HCT116 (cell line): ENCODE measurements around the gene DCDC2C. TPM values are rescaled to one million over a fixed set of nuclear protein-coding genes. Genes with fewer than 3 reads are reported as not detected.

ENCODE experiments used
- ATAC-seq: fragments of 200-7000 bp; cut with Tn5 transposase; 2 replicates; pipeline ENCODE4 v1.9.1; 2020; ENCODE audit warnings: mild to moderate bottlenecking, moderate library complexity
- BruUV-seq: library from RNA; stranded (reverse); fragments of 400-500 nt; replicated peaks from 2 replicates; lab custom pipeline; 2021; lab: Mats Ljungman, UMichigan
- CTCF ChIA-PET: fragments of 300-600 bp; sonication (Branson Sonifier 250); formaldehyde crosslinking; loops from one replicate; lab custom pipeline; 2021; ENCODE audit warnings: antibody characterized with exemption; lab: Charles Lee
- POLR2A ChIA-PET: fragments of 300-600, 350-600 bp; sonication (Branson Sonifier 250); formaldehyde crosslinking; loops from one replicate; lab custom pipeline; 2021; ENCODE audit warnings: antibody characterized with exemption; lab: Charles Lee
- RAD21 ChIA-PET, 2 experiments: fragments of 300-600 bp; sonication (Branson Sonifier 250); formaldehyde crosslinking; loops; one replicate each; lab custom pipeline; 2023; ENCODE audit warnings: low total read pairs in 2 of 2; ENCODE audit not compliant: uncharacterized antibody in 2 of 2, unreplicated experiment in 2 of 2, low non-redundant PET in 1 of 2; lab: Charles Lee
- DNase-seq: peaks from one replicate; pipeline ENCODE4 v3.0.0-alpha.2; 2010; ENCODE audit warnings: low read depth, low spot score
- H2AFZ ChIP-seq: fragments of 200-600 bp; shearing (Covaris generic), sonication (generic); 2 replicates; pipeline ENCODE4 v1.6.1; 2017; ENCODE audit warnings: low read depth, mixed run types, mixed read lengths, antibody characterized with exemption, low read length; ENCODE audit not compliant: poor library complexity, severe bottlenecking
- H3K27ac ChIP-seq: 2 replicates; pipeline ENCODE4 v1.5.1; 2012; ENCODE audit warnings: low read depth, low read length
- H3K27me3 ChIP-seq: fragments of 200-600 bp; sonication (generic); 2 replicates; pipeline ENCODE4 v1.6.1; 2016; ENCODE audit warnings: mixed run types, low read length, mixed read lengths; ENCODE audit not compliant: insufficient read depth
- H3K36me3 ChIP-seq, 2 experiments: fragments of 200-500 bp in 1 of 2; fragments of 200-600 bp in 1 of 2; sonication (Bioruptor generic) in 1 of 2; sonication (generic) in 1 of 2; 2 replicates each; pipeline versions ENCODE4 v1.5.1 to v1.6.1; 2014 to 2016; ENCODE audit warnings: low read length in 2 of 2, inconsistent platforms in 1 of 2, mixed read lengths in 1 of 2, mixed run types in 1 of 2; ENCODE audit not compliant: insufficient read depth in 2 of 2, control insufficient read depth in 1 of 2
- H3K4me1 ChIP-seq, 2 experiments: fragments of 200-600 bp in 1 of 2; sonication (generic) in 1 of 2; 2 replicates each; pipeline versions ENCODE4 v1.5.1 to v1.6.1; 2012 to 2017; ENCODE audit warnings: low read length in 2 of 2, inconsistent platforms in 1 of 2, mild to moderate bottlenecking in 1 of 2, mixed read lengths in 1 of 2, mixed run types in 1 of 2, moderate library complexity in 1 of 2; ENCODE audit not compliant: insufficient read depth in 2 of 2, control insufficient read depth in 1 of 2
- H3K4me2 ChIP-seq: fragments of 200-600 bp; sonication (generic); 2 replicates; pipeline ENCODE4 v1.6.1; 2017; ENCODE audit warnings: mixed run types, low read length, mixed read lengths
- H3K4me3 ChIP-seq, 2 experiments: fragments of 200-600 bp in 1 of 2; sonication (generic) in 1 of 2; replicated peaks in 1 of 2; 2 replicates each; pipeline ENCODE4 v1.5.1; 2011 to 2016; ENCODE audit warnings: low read length in 2 of 2, control low read depth in 1 of 2, low read depth in 1 of 2, mild to moderate bottlenecking in 1 of 2, mixed read lengths in 1 of 2, mixed run types in 1 of 2
- H3K79me2 ChIP-seq: fragments of 200-600 bp; sonication (generic); 2 replicates; pipeline ENCODE4 v1.6.1; 2017; ENCODE audit warnings: mild to moderate bottlenecking, mixed run types, low read length, moderate library complexity, mixed read lengths; ENCODE audit not compliant: insufficient read depth
- H3K9ac ChIP-seq: fragments of 200-600 bp; sonication (generic); 2 replicates; pipeline ENCODE4 v1.6.1; 2016; ENCODE audit warnings: low read length, mixed read lengths
- H3K9me2 ChIP-seq: fragments of 200-600 bp; sonication (generic), shearing (Covaris generic); 2 replicates; pipeline ENCODE4 v1.6.1; 2017; ENCODE audit warnings: mixed run types, mild to moderate bottlenecking, moderate library complexity; ENCODE audit not compliant: insufficient read depth
- H3K9me3 ChIP-seq, 2 experiments: fragments of 200-500 bp in 1 of 2; fragments of 200-600 bp in 1 of 2; sonication (Bioruptor generic) in 1 of 2; sonication (generic) in 1 of 2; 2 replicates each; pipeline ENCODE4 v1.6.1; 2014 to 2017; ENCODE audit warnings: low read length in 2 of 2, mixed read lengths in 2 of 2, inconsistent platforms in 1 of 2, low read depth in 1 of 2, mild to moderate bottlenecking in 1 of 2, mixed run types in 1 of 2, moderate library complexity in 1 of 2; ENCODE audit not compliant: control insufficient read depth in 1 of 2, insufficient read depth in 1 of 2
- H4K20me1 ChIP-seq: fragments of 200-600 bp; sonication (generic), shearing (Covaris generic); 2 replicates; pipeline ENCODE4 v1.6.1; 2017; ENCODE audit warnings: mixed run types, mild to moderate bottlenecking, moderate library complexity; ENCODE audit not compliant: insufficient read depth
- CEBPB ChIP-seq: IDR thresholded peaks from 2 replicates; pipeline ENCODE4 v1.6.1; 2012; ENCODE audit warnings: low read depth
- CTCF ChIP-seq, 3 experiments: fragments of 200-600 bp in 1 of 3; sonication (generic) in 1 of 3; IDR thresholded peaks in 2 of 3; conservative IDR thresholded peaks in 1 of 3; 2 replicates each; pipeline ENCODE4 v1.5.1; 2012 to 2017; ENCODE audit warnings: low read depth in 2 of 3, low read length in 2 of 3, antibody characterized with exemption in 1 of 3, borderline replicate concordance in 1 of 3, control low read depth in 1 of 3, mild to moderate bottlenecking in 1 of 3, mixed read lengths in 1 of 3, mixed run types in 1 of 3, moderate library complexity in 1 of 3; ENCODE audit not compliant: insufficient read depth in 1 of 3
- EZH2 ChIP-seq: fragments of 200-600 bp; sonication (generic); IDR thresholded peaks from 2 replicates; pipeline ENCODE4 v1.6.1; 2017; ENCODE audit warnings: antibody characterized with exemption, mixed run types
- EZH2phosphoT487 ChIP-seq: fragments of 200-600 bp; IDR thresholded peaks from 2 replicates; pipeline ENCODE4 v1.6.1; 2018; ENCODE audit warnings: antibody characterized with exemption, borderline replicate concordance
- FOSL1 ChIP-seq: IDR thresholded peaks from 2 replicates; pipeline ENCODE4 v1.6.1; 2012; ENCODE audit warnings: low read depth
- ZFX ChIP-seq: fragments of 450-650 bp; IDR thresholded peaks from 2 replicates; pipeline ENCODE4 v1.6.1; 2017
- intact Hi-C: fragments of 100-400 bp; cut with micrococcal nuclease; formaldehyde crosslinking; loops from 2 replicates; pipeline ENCODE4 v1.10.0; 2022
- total RNA-seq: library from RNA; stranded (reverse); gene quantifications from one replicate; pipeline ENCODE4 v1.2.1, GENCODE V29; 2021; ENCODE audit not compliant: unreplicated experiment
- TF ChIP-seq, protein P1 (sequence below): IDR thresholded peaks from 2 replicates; pipeline ENCODE4 v1.6.1; 2012; ENCODE audit warnings: low read depth
- TF ChIP-seq, protein P2 (sequence below): IDR thresholded peaks from 2 replicates; pipeline ENCODE4 v1.6.1; 2011; ENCODE audit warnings: mild to moderate bottlenecking, low read length, moderate library complexity; ENCODE audit not compliant: insufficient replicate concordance; ENCODE audit errors: extremely low read depth

Gene DCDC2C
- total RNA-seq, 1 experiment from 2014 or later: not detected

GRCh38 chr2:3667151-3667631 lies 36.2 kb upstream of the DCDC2C start:
- no peak overlapping the region for H2AFZ ChIP-seq
- H3K4me2 ChIP-seq: no peak overlapping the region
- intact Hi-C loops: no loop called here
- CTCF ChIA-PET: no interaction called here
- H3K36me3 ChIP-seq: no peaks in the 10 kb centered on the region
- BruUV-seq: no TSS peak
- no peaks in the 10 kb centered on the region for H3K9me2 ChIP-seq
- H3K9ac ChIP-seq: no peak overlapping the region
- peaks cover 3 to 9% of the 10 kb centered on the region in 2 experiments; a peak in 3 of 4 replicates for H3K4me1 ChIP-seq
- ATAC-seq: no peak
- no peaks in the 10 kb centered on the region for H3K79me2 ChIP-seq
- POLR2A ChIA-PET: no interaction called here
- no peaks in the 10 kb centered on the region for H3K9me3 ChIP-seq
- H3K27ac ChIP-seq: no peak overlapping the region
- H3K4me3 ChIP-seq: no peak overlapping the region
- TF ChIP-seq CTCF (IDR thresholded peaks at IDR 0.05 in 2 of 3, conservative IDR thresholded peaks at IDR 0.05 in 1 of 3; ENCODE audit: borderline replicate concordance in 1 of 3, insufficient read depth in 1 of 3, low read depth in 2 of 3, low read length in 2 of 3) (no peak), ZFX (no peak), FOSL1 (no peak), EZH2 (no peak), EZH2phosphoT487 (no peak), CEBPB (no peak)
- TF ChIP-seq, protein P1, sequence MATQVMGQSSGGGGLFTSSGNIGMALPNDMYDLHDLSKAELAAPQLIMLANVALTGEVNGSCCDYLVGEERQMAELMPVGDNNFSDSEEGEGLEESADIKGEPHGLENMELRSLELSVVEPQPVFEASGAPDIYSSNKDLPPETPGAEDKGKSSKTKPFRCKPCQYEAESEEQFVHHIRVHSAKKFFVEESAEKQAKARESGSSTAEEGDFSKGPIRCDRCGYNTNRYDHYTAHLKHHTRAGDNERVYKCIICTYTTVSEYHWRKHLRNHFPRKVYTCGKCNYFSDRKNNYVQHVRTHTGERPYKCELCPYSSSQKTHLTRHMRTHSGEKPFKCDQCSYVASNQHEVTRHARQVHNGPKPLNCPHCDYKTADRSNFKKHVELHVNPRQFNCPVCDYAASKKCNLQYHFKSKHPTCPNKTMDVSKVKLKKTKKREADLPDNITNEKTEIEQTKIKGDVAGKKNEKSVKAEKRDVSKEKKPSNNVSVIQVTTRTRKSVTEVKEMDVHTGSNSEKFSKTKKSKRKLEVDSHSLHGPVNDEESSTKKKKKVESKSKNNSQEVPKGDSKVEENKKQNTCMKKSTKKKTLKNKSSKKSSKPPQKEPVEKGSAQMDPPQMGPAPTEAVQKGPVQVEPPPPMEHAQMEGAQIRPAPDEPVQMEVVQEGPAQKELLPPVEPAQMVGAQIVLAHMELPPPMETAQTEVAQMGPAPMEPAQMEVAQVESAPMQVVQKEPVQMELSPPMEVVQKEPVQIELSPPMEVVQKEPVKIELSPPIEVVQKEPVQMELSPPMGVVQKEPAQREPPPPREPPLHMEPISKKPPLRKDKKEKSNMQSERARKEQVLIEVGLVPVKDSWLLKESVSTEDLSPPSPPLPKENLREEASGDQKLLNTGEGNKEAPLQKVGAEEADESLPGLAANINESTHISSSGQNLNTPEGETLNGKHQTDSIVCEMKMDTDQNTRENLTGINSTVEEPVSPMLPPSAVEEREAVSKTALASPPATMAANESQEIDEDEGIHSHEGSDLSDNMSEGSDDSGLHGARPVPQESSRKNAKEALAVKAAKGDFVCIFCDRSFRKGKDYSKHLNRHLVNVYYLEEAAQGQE: no peak
- TF ChIP-seq, protein P2, sequence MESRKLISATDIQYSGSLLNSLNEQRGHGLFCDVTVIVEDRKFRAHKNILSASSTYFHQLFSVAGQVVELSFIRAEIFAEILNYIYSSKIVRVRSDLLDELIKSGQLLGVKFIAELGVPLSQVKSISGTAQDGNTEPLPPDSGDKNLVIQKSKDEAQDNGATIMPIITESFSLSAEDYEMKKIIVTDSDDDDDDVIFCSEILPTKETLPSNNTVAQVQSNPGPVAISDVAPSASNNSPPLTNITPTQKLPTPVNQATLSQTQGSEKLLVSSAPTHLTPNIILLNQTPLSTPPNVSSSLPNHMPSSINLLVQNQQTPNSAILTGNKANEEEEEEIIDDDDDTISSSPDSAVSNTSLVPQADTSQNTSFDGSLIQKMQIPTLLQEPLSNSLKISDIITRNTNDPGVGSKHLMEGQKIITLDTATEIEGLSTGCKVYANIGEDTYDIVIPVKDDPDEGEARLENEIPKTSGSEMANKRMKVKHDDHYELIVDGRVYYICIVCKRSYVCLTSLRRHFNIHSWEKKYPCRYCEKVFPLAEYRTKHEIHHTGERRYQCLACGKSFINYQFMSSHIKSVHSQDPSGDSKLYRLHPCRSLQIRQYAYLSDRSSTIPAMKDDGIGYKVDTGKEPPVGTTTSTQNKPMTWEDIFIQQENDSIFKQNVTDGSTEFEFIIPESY: no peak
- no peaks in the 10 kb centered on the region for H3K27me3 ChIP-seq
- H4K20me1 ChIP-seq: no peaks in the 10 kb centered on the region
- RAD21 ChIA-PET: no interaction called here
- DNase-seq: no peak
